Activated effector memory CD4-positive, alpha-beta T cell treated with Interleukin-2 at 50 U/mL for 16 hours (primary cell): ENCODE measurements around the gene MISP.

Experiments used
- DNase-seq: peaks from one replicate; pipeline ENCODE4 v3.0.0-alpha.2; 2020

MISP gene

GRCh38 chr19:812049-812746 is 61.3 kb downstream of the MISP start:
- no peak for DNase-seq

GRCh38 chr19:812747-813218 is 61.9 kb downstream of the MISP start:
- no peak for DNase-seq

GRCh38 chr19:813219-814151 is 62.6 kb downstream of the MISP start:
- DNase-seq: no peak
